HCT116 (cell line): ENCODE results near the gene RARS1. TPM values are rescaled to one million over a fixed set of nuclear protein-coding genes. Genes with fewer than 3 reads are reported as not detected.

ENCODE experiments used
- ATAC-seq: fragments of 200-7000 bp; cut with Tn5 transposase; 2 replicates; pipeline ENCODE4 v1.9.1; 2020; ENCODE audit warnings: mild to moderate bottlenecking, moderate library complexity
- BruUV-seq: library from RNA; stranded (reverse); fragments of 400-500 nt; replicated peaks from 2 replicates; lab custom pipeline; 2021; lab: Mats Ljungman, UMichigan
- CTCF ChIA-PET: fragments of 300-600 bp; sonication (Branson Sonifier 250); formaldehyde crosslinking; loops from one replicate; lab custom pipeline; 2021; ENCODE audit warnings: antibody characterized with exemption; lab: Charles Lee
- POLR2A ChIA-PET: fragments of 300-600, 350-600 bp; sonication (Branson Sonifier 250); formaldehyde crosslinking; loops from one replicate; lab custom pipeline; 2021; ENCODE audit warnings: antibody characterized with exemption; lab: Charles Lee
- RAD21 ChIA-PET, 2 experiments: fragments of 300-600 bp; sonication (Branson Sonifier 250); formaldehyde crosslinking; loops; one replicate each; lab custom pipeline; 2023; ENCODE audit warnings: low total read pairs in 2 of 2; ENCODE audit not compliant: uncharacterized antibody in 2 of 2, unreplicated experiment in 2 of 2, low non-redundant PET in 1 of 2; lab: Charles Lee
- DNase-seq: peaks from one replicate; pipeline ENCODE4 v3.0.0-alpha.2; 2010; ENCODE audit warnings: low read depth, low spot score
- H2AFZ ChIP-seq: fragments of 200-600 bp; shearing (Covaris generic), sonication (generic); 2 replicates; pipeline ENCODE4 v1.6.1; 2017; ENCODE audit warnings: low read depth, mixed run types, mixed read lengths, antibody characterized with exemption, low read length; ENCODE audit not compliant: poor library complexity, severe bottlenecking
- H3K27ac ChIP-seq: 2 replicates; pipeline ENCODE4 v1.5.1; 2012; ENCODE audit warnings: low read depth, low read length
- H3K27me3 ChIP-seq: fragments of 200-600 bp; sonication (generic); 2 replicates; pipeline ENCODE4 v1.6.1; 2016; ENCODE audit warnings: mixed run types, low read length, mixed read lengths; ENCODE audit not compliant: insufficient read depth
- H3K36me3 ChIP-seq, 2 experiments: fragments of 200-500 bp in 1 of 2; fragments of 200-600 bp in 1 of 2; sonication (Bioruptor generic) in 1 of 2; sonication (generic) in 1 of 2; 2 replicates each; pipeline versions ENCODE4 v1.5.1 to v1.6.1; 2014 to 2016; ENCODE audit warnings: low read length in 2 of 2, inconsistent platforms in 1 of 2, mixed read lengths in 1 of 2, mixed run types in 1 of 2; ENCODE audit not compliant: insufficient read depth in 2 of 2, control insufficient read depth in 1 of 2
- H3K4me1 ChIP-seq, 2 experiments: fragments of 200-600 bp in 1 of 2; sonication (generic) in 1 of 2; 2 replicates each; pipeline versions ENCODE4 v1.5.1 to v1.6.1; 2012 to 2017; ENCODE audit warnings: low read length in 2 of 2, inconsistent platforms in 1 of 2, mild to moderate bottlenecking in 1 of 2, mixed read lengths in 1 of 2, mixed run types in 1 of 2, moderate library complexity in 1 of 2; ENCODE audit not compliant: insufficient read depth in 2 of 2, control insufficient read depth in 1 of 2
- H3K4me2 ChIP-seq: fragments of 200-600 bp; sonication (generic); 2 replicates; pipeline ENCODE4 v1.6.1; 2017; ENCODE audit warnings: mixed run types, low read length, mixed read lengths
- H3K4me3 ChIP-seq, 2 experiments: fragments of 200-600 bp in 1 of 2; sonication (generic) in 1 of 2; replicated peaks in 1 of 2; 2 replicates each; pipeline ENCODE4 v1.5.1; 2011 to 2016; ENCODE audit warnings: low read length in 2 of 2, control low read depth in 1 of 2, low read depth in 1 of 2, mild to moderate bottlenecking in 1 of 2, mixed read lengths in 1 of 2, mixed run types in 1 of 2
- H3K79me2 ChIP-seq: fragments of 200-600 bp; sonication (generic); 2 replicates; pipeline ENCODE4 v1.6.1; 2017; ENCODE audit warnings: mild to moderate bottlenecking, mixed run types, low read length, moderate library complexity, mixed read lengths; ENCODE audit not compliant: insufficient read depth
- H3K9ac ChIP-seq: fragments of 200-600 bp; sonication (generic); 2 replicates; pipeline ENCODE4 v1.6.1; 2016; ENCODE audit warnings: low read length, mixed read lengths
- H3K9me2 ChIP-seq: fragments of 200-600 bp; sonication (generic), shearing (Covaris generic); 2 replicates; pipeline ENCODE4 v1.6.1; 2017; ENCODE audit warnings: mixed run types, mild to moderate bottlenecking, moderate library complexity; ENCODE audit not compliant: insufficient read depth
- H3K9me3 ChIP-seq, 2 experiments: fragments of 200-500 bp in 1 of 2; fragments of 200-600 bp in 1 of 2; sonication (Bioruptor generic) in 1 of 2; sonication (generic) in 1 of 2; 2 replicates each; pipeline ENCODE4 v1.6.1; 2014 to 2017; ENCODE audit warnings: low read length in 2 of 2, mixed read lengths in 2 of 2, inconsistent platforms in 1 of 2, low read depth in 1 of 2, mild to moderate bottlenecking in 1 of 2, mixed run types in 1 of 2, moderate library complexity in 1 of 2; ENCODE audit not compliant: control insufficient read depth in 1 of 2, insufficient read depth in 1 of 2
- H4K20me1 ChIP-seq: fragments of 200-600 bp; sonication (generic), shearing (Covaris generic); 2 replicates; pipeline ENCODE4 v1.6.1; 2017; ENCODE audit warnings: mixed run types, mild to moderate bottlenecking, moderate library complexity; ENCODE audit not compliant: insufficient read depth
- ATF3 ChIP-seq: IDR thresholded peaks from 2 replicates; pipeline ENCODE4 v1.6.1; 2012
- CEBPB ChIP-seq: IDR thresholded peaks from 2 replicates; pipeline ENCODE4 v1.6.1; 2012; ENCODE audit warnings: low read depth
- CTCF ChIP-seq, 3 experiments: fragments of 200-600 bp in 1 of 3; sonication (generic) in 1 of 3; IDR thresholded peaks in 2 of 3; conservative IDR thresholded peaks in 1 of 3; 2 replicates each; pipeline ENCODE4 v1.5.1; 2012 to 2017; ENCODE audit warnings: low read depth in 2 of 3, low read length in 2 of 3, antibody characterized with exemption in 1 of 3, borderline replicate concordance in 1 of 3, control low read depth in 1 of 3, mild to moderate bottlenecking in 1 of 3, mixed read lengths in 1 of 3, mixed run types in 1 of 3, moderate library complexity in 1 of 3; ENCODE audit not compliant: insufficient read depth in 1 of 3
- EZH2 ChIP-seq: fragments of 200-600 bp; sonication (generic); IDR thresholded peaks from 2 replicates; pipeline ENCODE4 v1.6.1; 2017; ENCODE audit warnings: antibody characterized with exemption, mixed run types
- EZH2phosphoT487 ChIP-seq: fragments of 200-600 bp; IDR thresholded peaks from 2 replicates; pipeline ENCODE4 v1.6.1; 2018; ENCODE audit warnings: antibody characterized with exemption, borderline replicate concordance
- MAX ChIP-seq: IDR thresholded peaks from 2 replicates; pipeline ENCODE4 v1.6.1; 2012
- POLR2A ChIP-seq: IDR thresholded peaks from 2 replicates; pipeline ENCODE4 v1.7.0; 2011; ENCODE audit warnings: borderline replicate concordance; ENCODE audit not compliant: insufficient read depth, insufficient read length; ENCODE audit errors: extremely low read depth
- POLR2AphosphoS5 ChIP-seq: IDR thresholded peaks from 2 replicates; pipeline ENCODE4 v1.6.1; 2011; ENCODE audit warnings: mild to moderate bottlenecking, low read depth, low read length, moderate library complexity
- RAD21 ChIP-seq: IDR thresholded peaks from 2 replicates; pipeline ENCODE4 v1.6.1; 2012; ENCODE audit warnings: low read depth, mild to moderate bottlenecking
- SIN3A ChIP-seq: IDR thresholded peaks from 2 replicates; pipeline ENCODE4 v1.6.1; 2012; ENCODE audit warnings: low read depth
- SP1 ChIP-seq: IDR thresholded peaks from 2 replicates; pipeline ENCODE4 v1.6.1; 2012; ENCODE audit warnings: low read depth
- SRF ChIP-seq: IDR thresholded peaks from 2 replicates; pipeline ENCODE4 v1.6.1; 2012; ENCODE audit warnings: low read depth
- TCF7L2 ChIP-seq: IDR thresholded peaks from 2 replicates; pipeline ENCODE4 v1.7.0; 2011; ENCODE audit warnings: borderline replicate concordance, inconsistent platforms; ENCODE audit not compliant: insufficient read depth, insufficient read length; ENCODE audit errors: extremely low read depth
- ZBTB33 ChIP-seq: IDR thresholded peaks from 2 replicates; pipeline ENCODE4 v1.6.1; 2011; ENCODE audit warnings: mild to moderate bottlenecking, low read length, moderate library complexity; ENCODE audit not compliant: insufficient replicate concordance; ENCODE audit errors: extremely low read depth
- ZNF274 ChIP-seq: fragments of 200-500 bp; sonication (Bioruptor generic); IDR thresholded peaks from 2 replicates; pipeline ENCODE4 v1.6.1; 2014; ENCODE audit warnings: mild to moderate bottlenecking, low read depth, low read length, inconsistent platforms
- intact Hi-C: fragments of 100-400 bp; cut with micrococcal nuclease; formaldehyde crosslinking; loops from 2 replicates; pipeline ENCODE4 v1.10.0; 2022
- total RNA-seq: library from RNA; stranded (reverse); gene quantifications from one replicate; pipeline ENCODE4 v1.2.1, GENCODE V29; 2021; ENCODE audit not compliant: unreplicated experiment

Gene RARS1
- total RNA-seq, 1 experiment from 2014 or later = 122 TPM

GRCh38 chr5:168443950-168444700 lies 42.1 kb upstream of the RARS1 start:
- CTCF ChIA-PET = no interaction called here
- no peaks in the 10 kb centered on the region; a peak in 1 of 4 replicates for H3K4me1 ChIP-seq
- POLR2A ChIA-PET = no interaction called here
- H3K36me3 ChIP-seq = peaks cover 18 to 25% of the 10 kb centered on the region in 2 experiments
- no peaks in the 10 kb centered on the region for H3K27me3 ChIP-seq
- H3K4me2 ChIP-seq = no peak overlapping the region
- no peaks in the 10 kb centered on the region for H3K9me3 ChIP-seq
- H3K9me2 ChIP-seq = no peaks in the 10 kb centered on the region
- no peak overlapping the region for H3K9ac ChIP-seq
- DNase-seq (no peak), ATAC-seq (no peak)
- RAD21 ChIA-PET = no interaction called here
- no peak overlapping the region for H3K27ac ChIP-seq
- no peaks in the 10 kb centered on the region for H3K79me2 ChIP-seq
- H3K4me3 ChIP-seq = no peak overlapping the region
- BruUV-seq = no TSS peak
- intact Hi-C loops = no loop called here
- TF ChIP-seq POLR2A (no peak), ZNF274 (no peak)
- TF ChIP-seq, all 23 proteins: peak for 0
- Histone ChIP-seq H4K20me1 (no peaks in the 10 kb centered on the region), H2AFZ (no peak overlapping the region)

GRCh38 chr5:168446983-168447619 lies 39.2 kb upstream of the RARS1 start:
- intact Hi-C loops = no loop called here
- peaks cover 15 to 24% of the 10 kb centered on the region in 2 experiments for H3K36me3 ChIP-seq
- BruUV-seq = no TSS peak
- H3K9me3 ChIP-seq = no peaks in the 10 kb centered on the region
- H3K9me2 ChIP-seq = no peaks in the 10 kb centered on the region
- ChIA-PET POLR2A (no interaction called here), CTCF (no interaction called here), RAD21 (no interaction called here)
- H4K20me1 ChIP-seq = no peaks in the 10 kb centered on the region
- no peaks in the 10 kb centered on the region for H3K27me3 ChIP-seq
- no peak for ATAC-seq
- no peak overlapping the region for H3K9ac ChIP-seq
- H3K4me3 ChIP-seq = no peak overlapping the region
- no peaks in the 10 kb centered on the region for H3K79me2 ChIP-seq
- H3K4me2 ChIP-seq = no peak overlapping the region
- H3K27ac ChIP-seq = no peak overlapping the region
- H3K4me1 ChIP-seq = no peaks in the 10 kb centered on the region; a peak in 1 of 4 replicates
- H2AFZ ChIP-seq = no peak overlapping the region
- no peak for DNase-seq
- TF ChIP-seq POLR2AphosphoS5 = no peak
- TF ChIP-seq SRF = no peak
- TF ChIP-seq CEBPB = no peak
- TF ChIP-seq ZBTB33 = no peak
- no peak for TF ChIP-seq MAX
- TF ChIP-seq ATF3 = no peak
- TF ChIP-seq EZH2phosphoT487 = no peak
- TF ChIP-seq SIN3A = no peak
- no peak for TF ChIP-seq SP1
- TF ChIP-seq EZH2 = no peak
- TF ChIP-seq RAD21 = no peak
- no peak for TF ChIP-seq ZNF274
- no peak for TF ChIP-seq CTCF (IDR thresholded peaks at IDR 0.05 in 2 of 3, conservative IDR thresholded peaks at IDR 0.05 in 1 of 3; ENCODE audit: borderline replicate concordance in 1 of 3, insufficient read depth in 1 of 3, low read depth in 2 of 3, low read length in 2 of 3)
- TF ChIP-seq TCF7L2 = no peak
